A549 (cell line): ENCODE measurements around the gene PLEKHG4B.

Experiments used
- CEBPB ChIP-seq, 2 experiments: fragments of >200 bp in 1 of 2; sonication (Bioruptor Twin) in 1 of 2; formaldehyde crosslinking in 1 of 2; IDR thresholded peaks; 2 replicates each; pipeline ENCODE4 v1.6.1; 2012 to 2016
- CTCF ChIP-seq: fragments of >200 bp; sonication (Bioruptor Twin); formaldehyde crosslinking; IDR thresholded peaks from 3 replicates; pipeline ENCODE4 v1.5.1; 2016
- EHF ChIP-seq: fragments of 250-450 bp; sonication (Bioruptor Pico); IDR thresholded peaks from 2 replicates; pipeline ENCODE4 v1.5.0; 2020; ENCODE audit warnings: mild to moderate bottlenecking
- FOSL2 ChIP-seq, 2 experiments: fragments of 450-650 bp in 1 of 2; fragments of >200 bp in 1 of 2; sonication (Bioruptor Twin) in 1 of 2; formaldehyde crosslinking; IDR thresholded peaks; 2 replicates each; pipeline versions ENCODE4 v1.5.0 to v1.6.1; 2016 to 2020; ENCODE audit warnings: mild to moderate bottlenecking in 1 of 2, moderate library complexity in 1 of 2
- KDM1A ChIP-seq: fragments of 200-600 bp; sonication (generic); IDR thresholded peaks from 2 replicates; pipeline ENCODE4 v1.6.1; 2016; ENCODE audit warnings: low read depth, mild to moderate bottlenecking
- POLR2A ChIP-seq: IDR thresholded peaks from 2 replicates; pipeline ENCODE4 v1.6.1; 2012; ENCODE audit warnings: mild to moderate bottlenecking, low read length
- RCOR1 ChIP-seq: fragments of 150-350 bp; IDR thresholded peaks from 2 replicates; pipeline ENCODE4 v1.6.1; 2014; ENCODE audit warnings: antibody characterized with exemption, low read length, low read depth
- REST ChIP-seq: fragments of 200-600 bp; sonication (generic); IDR thresholded peaks from 2 replicates; pipeline ENCODE4 v1.6.1; 2016; ENCODE audit warnings: antibody characterized with exemption, mild to moderate bottlenecking, moderate library complexity
- USF2 ChIP-seq: fragments of 450-650 bp; IDR thresholded peaks from 2 replicates; pipeline ENCODE4 v1.6.1; 2014; ENCODE audit warnings: antibody characterized with exemption
- ZFP36 ChIP-seq: fragments of 450-650 bp; IDR thresholded peaks from 2 replicates; pipeline ENCODE4 v1.6.1; 2014; ENCODE audit warnings: borderline replicate concordance; ENCODE audit not compliant: partially characterized antibody

GRCh38 chr5:54175-54730 is 37.7 kb upstream of the PLEKHG4B start:
- TF ChIP-seq POLR2A (no peak), CTCF (no peak), KDM1A (no peak), RCOR1 (no peak), CEBPB (IDR thresholded peaks at IDR 0.05) (no peak), FOSL2 (IDR thresholded peaks at IDR 0.05) (no peak), FOSL2 (CRISPR knock-in tag; IDR thresholded peaks at IDR 0.05) (no peak), REST (no peak), ZFP36 (no peak), USF2 (no peak), EHF (CRISPR knock-in tag) (no peak)
